Left kidney (tissue), 2 donors: ENCODE data around the gene WEE2. TPM values are rescaled to one million over a fixed set of nuclear protein-coding genes. Genes with fewer than 3 reads are reported as not detected.
"Not testable (repeated sequence)": the region's sequence is repeated elsewhere in the genome, so short reads cannot be mapped to it uniquely, and the experiment has no call there.

Experiments used
- DNase-seq: peaks from one replicate; pipeline ENCODE4 v3.0.0-alpha.2; 2013
- polyA plus RNA-seq: library from polyadenylated mRNA; unstranded; fragments of 120-200 nt; gene quantifications from one replicate; pipeline ENCODE4 v1.2.1, GENCODE V29; 2013; ENCODE audit not compliant: insufficient read length

WEE2 gene
- polyA plus RNA-seq, 1 donor = 0.58 TPM

DNA sequence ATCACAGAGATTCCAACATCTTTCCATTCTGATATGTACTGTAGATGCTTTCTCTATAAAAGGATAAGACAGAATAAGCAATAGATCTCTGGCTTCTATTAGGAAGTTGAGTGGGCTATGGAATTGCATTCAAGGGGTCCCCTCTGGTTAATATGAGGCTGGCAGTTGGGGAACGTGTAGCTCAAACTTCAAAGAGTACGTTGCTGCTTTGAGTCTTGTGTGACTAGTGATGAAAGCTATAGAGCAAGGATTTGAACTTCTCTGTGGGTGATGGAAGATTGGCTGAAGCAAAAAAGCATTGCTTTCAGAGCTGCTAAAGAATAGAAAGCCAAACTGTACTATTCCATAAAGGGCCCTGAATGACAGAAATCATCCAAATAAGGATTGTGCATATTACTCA lies 6.4 kb downstream of the WEE2 start:
- DNase-seq = no peak

DNA sequence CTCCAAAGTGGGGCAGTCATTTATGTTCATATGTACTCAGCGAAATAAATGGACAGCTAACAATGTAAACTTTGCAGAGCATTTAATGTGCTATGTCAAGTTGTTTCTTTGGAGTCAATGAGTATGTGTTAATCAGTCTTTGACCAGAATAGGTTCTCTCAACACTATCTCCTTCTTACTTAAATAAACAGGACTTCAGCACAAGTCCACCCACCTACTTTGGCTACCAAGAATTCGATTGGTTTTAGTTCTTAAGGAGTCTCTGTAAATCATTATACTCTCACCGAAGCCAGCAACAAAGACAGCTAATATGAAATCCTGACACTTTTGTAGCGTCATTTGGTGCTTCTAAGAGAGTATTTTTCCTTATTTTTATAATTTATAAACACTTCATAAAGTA lies 6.9 kb downstream of the WEE2 start:
- no peak for DNase-seq

DNA sequence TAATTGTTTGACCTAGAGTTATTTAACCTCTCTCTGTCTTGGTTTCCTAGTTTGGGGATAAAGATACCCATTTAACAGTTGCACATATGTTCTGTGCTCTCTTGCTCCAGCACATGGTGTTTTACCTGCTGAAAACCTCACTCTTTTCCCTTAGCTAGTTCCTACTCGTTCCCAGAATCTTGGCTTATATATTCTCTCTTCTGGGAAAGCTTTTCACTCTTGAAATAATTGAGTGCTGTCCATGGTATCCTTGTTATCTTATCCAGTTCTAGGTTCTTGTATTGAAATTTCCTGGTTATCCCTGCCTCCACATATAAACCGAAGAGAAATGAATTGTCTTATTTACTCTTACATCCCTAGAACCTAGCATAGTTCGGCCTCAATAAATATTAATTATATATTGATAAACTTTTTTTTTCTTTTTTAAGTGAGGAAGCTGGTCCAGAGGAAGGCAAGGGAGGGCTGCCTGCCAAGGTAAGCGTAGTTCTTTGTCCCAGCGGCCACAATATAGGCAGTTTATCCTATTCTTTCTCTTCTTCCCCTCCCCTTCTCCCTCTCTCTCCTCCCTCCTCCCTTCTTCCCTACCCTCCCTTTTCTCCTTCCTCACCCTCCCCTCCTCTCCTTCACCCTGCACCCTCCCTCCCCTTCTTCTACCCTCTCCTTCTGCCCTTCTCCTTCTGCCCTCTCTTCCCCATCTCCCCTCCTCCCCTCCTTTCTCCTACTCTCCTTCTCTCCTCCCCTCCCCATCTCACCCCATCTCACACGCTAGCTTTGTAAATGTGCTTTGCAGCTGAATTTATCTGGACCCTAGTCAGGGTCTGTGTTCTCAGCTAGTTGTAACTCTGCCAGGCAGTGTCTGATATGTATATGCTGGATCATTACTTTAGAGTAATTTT lies 7.9 kb downstream of the WEE2 start:
- no peak for DNase-seq

DNA sequence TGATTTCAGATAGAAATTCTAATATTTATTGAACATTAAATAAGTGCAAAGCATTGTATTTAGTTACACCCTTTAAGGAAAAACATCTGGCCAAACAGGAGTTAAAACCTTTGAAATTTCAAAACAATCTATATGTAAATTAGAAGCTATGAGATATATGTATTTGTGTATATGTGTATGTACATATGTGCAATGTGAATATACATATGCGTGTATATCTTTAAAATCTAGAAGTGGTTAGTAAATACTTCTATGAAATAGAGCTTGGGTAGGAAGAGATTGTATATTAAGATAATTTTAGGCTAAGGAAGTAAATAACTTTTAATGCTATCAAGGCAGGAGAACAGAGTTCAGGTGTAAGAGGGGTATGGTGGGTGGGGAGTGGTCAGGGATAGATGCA lies 9.3 kb downstream of the WEE2 start:
- no peak for DNase-seq

DNA sequence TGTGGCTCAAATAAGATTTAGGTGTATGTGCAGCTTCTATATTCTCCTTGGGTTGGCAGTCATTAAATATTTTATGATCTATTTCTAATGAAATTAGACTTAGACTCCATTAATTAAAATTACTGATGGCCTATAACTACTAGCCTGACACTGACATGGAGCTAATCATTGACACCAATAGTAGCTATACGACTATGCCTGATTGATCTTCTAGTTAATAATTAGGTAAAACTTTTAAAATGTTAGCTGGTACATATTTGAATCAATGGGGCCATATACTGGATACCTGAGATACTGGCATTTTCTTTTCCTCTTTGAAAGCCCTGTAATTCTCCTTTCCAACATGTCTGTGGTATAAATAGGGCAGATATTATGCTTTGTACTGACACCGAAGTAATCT lies 14.4 kb downstream of the WEE2 start:
- DNase-seq = no peak

DNA sequence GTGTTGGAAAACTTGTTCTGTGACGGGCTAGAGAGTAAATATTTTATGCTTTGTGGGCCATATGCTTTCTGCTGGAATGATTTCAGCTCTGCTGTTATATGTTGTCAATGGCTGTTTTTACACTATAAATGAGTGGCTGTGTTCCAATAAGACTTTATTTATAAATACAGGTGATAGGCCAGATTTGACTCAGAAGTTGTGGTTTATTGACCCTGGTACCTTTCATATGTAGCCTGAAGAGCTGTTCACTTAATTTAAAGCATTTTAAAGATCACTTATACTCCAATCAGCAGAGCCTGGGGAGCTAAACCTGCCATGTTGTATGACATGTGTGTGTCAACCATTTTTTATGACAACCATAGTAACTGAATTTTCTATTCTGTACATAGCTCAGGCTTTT lies 20.9 kb downstream of the WEE2 start:
- no peak for DNase-seq

DNA sequence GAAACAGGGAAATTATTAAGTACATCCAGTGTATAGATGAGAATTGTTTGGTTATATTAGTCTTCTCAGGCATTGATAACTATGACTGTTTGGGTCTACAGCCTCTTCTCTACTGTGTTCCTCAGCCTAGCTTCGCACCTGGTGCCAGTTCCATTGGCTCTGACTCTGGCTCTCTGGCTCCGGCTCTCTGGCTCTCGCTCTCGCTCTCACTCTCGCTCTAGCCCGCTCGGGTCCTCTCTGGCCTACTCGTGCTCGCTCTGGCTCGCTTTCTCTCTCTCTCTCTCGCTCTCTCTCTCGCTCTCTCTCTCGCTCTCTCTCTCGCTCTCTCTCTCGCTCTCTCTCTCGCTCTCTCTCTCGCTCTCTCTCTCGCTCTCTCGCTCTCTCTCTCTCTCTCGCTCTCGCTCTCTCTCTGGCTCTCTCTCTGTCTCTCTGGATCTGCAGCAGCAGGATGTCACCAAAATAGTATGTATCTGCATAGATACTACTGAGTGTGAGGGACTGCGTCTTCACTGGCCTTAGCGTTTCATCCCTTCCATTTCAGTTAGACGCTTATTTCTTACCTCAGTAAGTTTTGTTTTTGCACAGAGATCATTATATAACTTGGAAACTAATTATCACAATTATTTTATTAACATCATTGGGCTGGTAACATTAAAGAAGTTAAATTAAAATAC lies 23.5 kb downstream of the WEE2 start:
- DNase-seq = no peak

DNA sequence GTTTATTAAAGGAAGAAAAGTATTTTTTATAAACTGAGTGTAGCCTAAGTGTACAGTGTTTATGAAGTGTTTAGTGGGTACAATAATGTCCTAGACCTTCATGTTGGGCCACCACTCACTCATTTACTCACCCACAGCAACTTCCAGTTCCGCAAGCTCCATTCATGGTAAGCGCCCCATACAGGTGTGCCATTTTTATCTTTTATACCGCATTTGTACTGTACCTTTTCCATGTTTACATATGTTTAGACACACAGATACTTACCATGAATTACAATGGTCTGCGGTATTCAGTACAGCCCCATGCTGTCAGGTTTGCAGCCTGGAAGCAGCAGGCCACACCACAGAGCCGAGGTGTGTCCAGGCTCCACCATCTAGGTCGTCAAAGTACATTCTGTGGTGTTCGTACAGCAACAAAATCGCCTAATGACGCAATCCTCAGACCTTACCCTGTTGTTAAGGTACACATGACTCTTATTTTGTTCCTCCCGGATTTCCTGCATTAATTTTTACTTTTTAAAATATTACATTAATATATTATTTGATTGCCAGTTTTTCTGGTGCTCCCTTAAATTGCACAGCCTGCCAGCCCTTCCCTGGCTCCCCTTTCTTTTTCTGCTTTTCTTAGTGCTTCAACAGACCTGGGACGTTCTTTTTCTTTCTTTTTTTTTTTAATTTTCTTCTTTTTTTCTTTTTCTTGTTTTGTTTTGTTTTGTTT lies 29.1 kb downstream of the WEE2 start:
- DNase-seq = no peak

DNA sequence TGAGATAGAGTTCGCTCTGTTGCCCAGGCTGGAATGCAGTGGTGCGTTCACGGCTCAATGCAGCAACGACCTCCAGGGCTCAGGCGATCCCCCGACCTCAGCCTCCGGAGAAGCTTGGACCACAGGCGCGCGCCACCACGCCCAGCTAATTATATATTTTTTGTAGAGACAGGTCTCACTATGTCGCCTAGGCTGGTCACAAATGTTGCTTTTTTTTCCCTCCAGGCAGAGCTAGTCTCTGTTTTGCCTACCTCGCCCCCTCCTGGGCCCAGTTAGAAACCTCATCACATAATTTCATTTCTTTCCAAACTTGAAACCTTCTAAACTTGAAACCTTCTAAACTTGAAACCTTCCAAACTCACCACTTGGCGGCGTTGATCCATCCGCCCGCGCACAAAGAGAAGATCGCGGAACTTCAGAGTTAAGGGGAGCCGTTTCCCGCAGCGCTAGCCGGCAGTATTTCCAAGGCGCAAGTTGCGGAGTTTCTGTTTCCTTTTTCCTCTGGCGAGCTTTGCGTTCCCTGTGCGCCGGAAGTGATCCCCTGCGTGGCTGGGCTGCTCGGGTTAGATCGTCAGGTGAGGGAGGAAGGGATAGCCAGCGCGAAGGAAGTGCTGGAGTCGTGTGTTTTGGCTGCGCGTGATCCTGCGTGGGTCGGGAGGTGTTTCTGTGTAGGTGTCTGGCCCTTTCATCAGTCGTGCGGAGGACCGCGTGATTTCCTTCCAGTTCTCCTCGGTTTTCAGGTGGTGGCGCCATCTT lies 29.9 kb downstream of the WEE2 start, which contains the start of gene SSBP1:
SSBP1 (plus strand) TSS at position 523 of the 756 bp plus-strand sequence. CDS start 809 bp downstream, outside the sequence.
- DNase-seq = peak; percentile 96

DNA sequence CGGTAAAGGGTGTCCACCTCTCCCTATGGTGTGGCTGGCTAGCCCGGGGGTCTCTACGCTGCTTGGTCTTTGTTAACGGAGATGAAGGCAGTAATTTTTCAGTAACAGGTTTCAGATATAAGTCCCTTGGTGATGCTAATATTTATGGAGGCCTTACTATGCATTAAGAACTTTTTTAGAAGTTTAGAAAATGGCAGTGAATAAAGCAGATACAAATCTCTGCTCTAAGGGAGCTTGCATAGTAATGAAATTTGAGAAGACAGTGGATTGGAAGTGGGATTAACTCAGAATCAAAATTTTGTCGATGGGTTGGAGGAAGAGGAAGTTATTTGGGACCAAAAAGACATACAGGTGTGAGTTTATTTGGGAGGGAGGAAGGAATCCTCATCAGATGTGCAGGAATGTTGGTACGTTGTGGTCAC lies 30.4 kb downstream of the WEE2 start:
- no peak for DNase-seq

DNA sequence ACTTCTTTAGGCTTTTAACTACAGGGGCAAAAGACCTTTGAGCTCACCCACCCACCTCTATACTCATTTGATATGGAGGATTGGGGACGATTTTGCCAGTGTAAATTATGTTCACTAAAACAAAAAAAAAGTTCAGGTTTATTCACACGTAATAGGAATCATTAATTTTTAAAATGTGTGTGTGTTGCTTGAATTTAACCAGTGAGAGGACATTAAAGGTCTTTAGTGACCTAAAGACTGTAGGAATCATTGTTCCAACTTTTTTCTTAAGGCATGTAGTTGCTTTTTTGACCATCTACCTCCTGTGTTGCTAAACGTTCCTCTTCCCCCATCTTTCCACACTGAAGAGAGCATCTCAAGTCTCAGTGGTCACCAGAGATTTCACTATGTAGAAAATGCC lies 31.1 kb downstream of the WEE2 start:
- DNase-seq = no peak

DNA sequence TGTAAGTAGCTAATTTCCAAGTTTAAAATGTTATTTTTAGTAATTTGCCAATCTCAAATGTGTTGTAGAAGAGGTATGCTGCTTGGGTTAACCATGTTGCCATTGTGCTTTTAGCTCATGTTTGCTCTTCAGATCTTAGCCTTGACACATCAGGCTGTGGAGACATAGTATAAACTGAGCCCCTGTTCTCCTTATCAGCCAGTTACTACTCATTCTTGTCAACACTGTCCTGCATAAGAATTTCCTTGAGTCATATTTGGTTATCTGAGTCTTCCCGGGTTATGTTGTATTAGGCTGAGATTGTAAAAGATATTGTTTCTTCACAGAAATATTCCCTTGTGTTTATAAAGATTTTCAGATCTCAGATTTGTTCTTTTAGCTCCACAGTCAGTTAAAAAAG lies 34.1 kb downstream of the WEE2 start:
- no peak for DNase-seq

DNA sequence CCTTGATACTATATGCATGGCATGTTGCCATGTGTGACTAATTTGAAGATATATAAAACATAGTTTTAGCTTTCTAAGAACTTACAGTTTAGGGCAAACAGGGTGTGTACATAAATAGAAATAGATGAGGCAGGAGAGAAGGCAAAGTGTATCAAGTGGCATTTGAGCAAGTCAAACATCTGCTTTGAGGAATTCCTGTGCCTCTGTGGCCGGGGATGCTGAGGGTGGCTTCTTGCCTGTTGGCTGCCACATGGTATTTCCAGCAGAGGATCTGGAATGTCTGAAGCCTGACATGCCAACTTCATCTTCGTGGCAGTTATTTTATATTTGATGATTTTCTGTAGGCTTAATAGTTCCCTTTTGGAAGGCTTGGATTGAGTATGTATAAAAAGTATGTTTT lies 36.0 kb downstream of the WEE2 start:
- no peak for DNase-seq

DNA sequence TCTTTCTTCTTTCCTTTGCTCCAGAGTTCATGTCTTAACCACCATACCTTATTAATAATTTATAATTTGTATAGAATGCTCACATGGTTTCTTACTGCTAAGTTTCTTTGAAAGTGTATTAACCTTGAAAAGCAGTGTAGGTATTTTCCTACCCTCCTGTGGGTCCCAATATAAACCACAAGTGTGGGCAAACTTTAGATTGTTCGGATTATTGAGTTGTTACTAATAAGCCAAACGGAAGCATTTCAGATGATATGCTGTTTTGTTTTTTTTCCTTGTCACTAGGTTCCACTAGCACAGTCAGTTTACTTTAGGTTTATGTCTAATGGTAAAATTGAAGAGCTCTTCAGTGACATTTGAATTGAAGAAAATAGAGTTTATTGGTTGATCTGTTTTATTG lies 40.2 kb downstream of the WEE2 start:
- DNase-seq = no peak

DNA sequence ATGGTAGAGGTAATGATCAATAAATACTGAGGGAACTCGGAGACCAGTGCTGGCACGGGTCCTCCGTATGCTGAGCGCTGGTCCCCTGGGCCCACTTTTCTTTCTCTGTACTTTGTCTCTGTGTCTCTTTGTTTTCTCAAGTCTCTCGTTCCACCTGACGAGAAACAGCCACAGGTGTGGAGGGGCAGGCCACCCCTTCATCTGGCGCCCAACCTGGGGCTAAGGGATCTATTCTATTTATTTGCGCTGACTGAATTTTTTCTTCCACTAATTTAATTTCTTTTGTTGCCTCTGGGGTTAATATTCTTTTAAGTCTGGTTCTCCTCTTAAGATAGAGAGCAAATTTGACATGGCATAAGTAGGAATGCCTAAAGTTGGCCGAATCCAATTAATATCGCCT lies 43.8 kb downstream of the WEE2 start:
- DNase-seq = not testable (repeated sequence)

DNA sequence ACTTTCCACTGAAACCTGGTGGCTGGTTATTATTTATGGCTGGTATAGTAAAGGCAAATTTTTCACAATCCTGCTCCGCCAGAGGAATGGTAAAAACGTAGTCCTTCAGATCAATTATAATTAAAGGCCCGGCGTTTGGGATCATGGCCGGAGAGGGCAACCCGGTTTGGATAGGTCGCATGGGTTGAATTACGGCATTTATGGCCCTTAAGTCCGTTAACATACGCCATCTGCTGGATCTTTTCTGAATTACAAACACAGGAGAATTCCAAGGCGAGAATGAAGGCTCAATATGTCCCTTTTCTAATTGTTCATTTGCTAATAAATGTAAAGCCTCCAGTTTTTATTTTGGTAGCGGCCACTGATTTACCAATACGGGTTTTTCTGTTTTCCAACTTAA lies 44.5 kb downstream of the WEE2 start:
- DNase-seq = no peak

DNA sequence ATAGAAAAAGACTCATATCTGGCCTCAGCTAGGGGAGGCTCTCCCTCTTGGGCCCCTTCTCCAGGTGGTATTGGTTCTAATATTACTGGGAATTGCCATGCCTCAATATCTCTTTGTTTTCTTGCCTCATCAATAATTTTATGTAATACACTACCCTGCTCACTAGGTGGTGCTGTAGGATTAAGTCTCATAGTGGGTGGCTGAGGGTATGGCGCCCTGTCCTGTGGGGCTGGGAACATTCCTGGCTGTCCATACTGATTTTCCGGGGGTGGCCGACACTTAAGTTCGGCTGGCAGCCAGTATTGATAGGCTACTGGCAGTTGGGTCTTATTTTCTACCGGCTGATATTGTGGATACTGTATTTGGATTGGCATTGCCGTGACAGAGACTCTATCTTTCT lies 46.8 kb downstream of the WEE2 start:
- DNase-seq = no peak

DNA sequence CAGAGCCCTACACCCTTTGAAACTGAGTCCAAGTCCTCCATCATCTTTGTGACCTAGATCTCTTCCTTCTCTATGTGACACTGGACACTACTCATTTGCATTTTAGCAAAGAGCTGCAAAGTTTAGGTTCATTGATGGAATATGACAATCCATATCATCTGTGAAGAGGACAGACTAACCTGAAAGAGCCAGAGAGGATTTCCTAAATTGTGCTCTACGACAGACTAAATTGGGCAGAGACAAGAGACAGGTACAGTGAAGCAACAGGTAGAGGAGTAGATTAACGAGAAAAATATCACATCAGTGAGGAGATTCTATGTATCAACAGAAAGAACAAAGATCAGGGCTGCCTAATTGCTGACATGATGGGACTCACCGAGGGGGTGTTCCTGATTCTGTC lies 55.6 kb downstream of the WEE2 start, which contains the start of gene TAS2R3:
TAS2R3 (plus strand) TSS at position 301 of the 400 bp plus-strand sequence; CDS start at position 363, 62 bp downstream.
- DNase-seq = no peak

DNA sequence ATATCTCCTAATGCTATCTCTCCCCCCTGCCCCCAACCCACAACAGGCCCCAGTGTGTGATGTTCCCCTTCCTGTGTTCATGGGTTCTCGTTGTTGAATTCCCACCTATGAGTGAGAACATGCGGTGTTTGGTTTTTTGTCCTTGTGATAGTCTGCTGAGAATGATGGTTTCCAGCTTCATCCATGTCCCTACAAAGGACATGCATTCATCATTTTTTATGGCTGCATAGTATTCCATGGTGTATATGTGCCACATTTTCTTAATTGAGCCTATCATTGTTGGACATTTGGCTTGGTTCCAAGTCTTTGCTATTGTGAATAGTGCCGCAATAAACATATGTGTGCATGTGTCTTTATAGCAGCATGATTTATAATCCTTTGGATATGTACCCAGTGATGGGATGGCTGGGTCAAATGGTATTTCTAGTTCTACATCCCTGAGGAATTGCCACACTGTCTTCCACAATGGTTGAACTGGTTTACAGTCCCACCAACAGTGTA lies 62.0 kb downstream of the WEE2 start:
- DNase-seq = not testable (repeated sequence)

DNA sequence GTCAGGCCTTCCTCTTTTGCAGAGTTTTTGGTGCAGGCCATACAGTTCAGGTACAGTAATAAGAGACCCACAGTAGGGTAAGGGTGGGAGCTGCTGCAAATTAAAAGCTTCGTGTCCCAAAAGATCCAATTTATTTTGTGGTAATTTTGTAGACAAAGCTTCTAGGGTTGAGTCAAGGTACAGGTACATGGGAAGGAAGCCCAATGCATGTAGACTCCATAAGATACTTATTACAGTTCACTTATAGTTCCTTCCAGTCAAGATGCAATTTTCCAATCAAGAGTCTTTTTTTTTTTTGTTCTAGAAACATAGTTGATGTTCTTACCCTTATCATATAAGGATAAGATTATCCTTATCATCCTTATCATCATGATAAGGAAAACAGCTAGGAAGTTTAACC lies 68.2 kb downstream of the WEE2 start, which contains the start of gene TAS2R4:
TAS2R4 (plus strand) TSS at position 301 of the 400 bp plus-strand sequence. CDS start 1,815 bp downstream, outside the sequence.
- no peak for DNase-seq
